Panc1 (cell line): ENCODE data around the gene ACTR3C. TPM values are rescaled to one million over a fixed set of nuclear protein-coding genes. Genes with fewer than 3 reads are reported as not detected.
A peak's percentile ranks its signal among the peaks of the same experiment; 100 is the strongest.

Source experiments
- ATAC-seq: fragments of 200-7000 bp; cut with Tn5 transposase; 2 replicates; pipeline ENCODE4 v1.9.1; 2020; ENCODE audit warnings: mild to moderate bottlenecking, moderate library complexity
- BruUV-seq: library from RNA; stranded (reverse); fragments of 400-500 nt; replicated peaks from 2 replicates; lab custom pipeline; 2021; lab: Mats Ljungman, UMichigan
- CTCF ChIA-PET: fragments of 300-600 bp; sonication (Branson Sonifier 250); formaldehyde crosslinking; loops from one replicate; lab custom pipeline; 2022; ENCODE audit warnings: antibody characterized with exemption; lab: Charles Lee
- POLR2A ChIA-PET: fragments of 300-600 bp; sonication (Branson Sonifier 250); formaldehyde crosslinking; loops from one replicate; lab custom pipeline; 2022; ENCODE audit warnings: antibody characterized with exemption; lab: Charles Lee
- DNase-seq: peaks from one replicate; pipeline ENCODE4 v3.0.0-alpha.2; 2010; ENCODE audit warnings: low read depth, low spot score
- H3K27ac ChIP-seq: 2 replicates; pipeline ENCODE4 v1.5.1; 2011; ENCODE audit warnings: mild to moderate bottlenecking, low read length, inconsistent platforms
- H3K27me3 ChIP-seq: fragments of 200-500 bp; sonication (Bioruptor generic); 2 replicates; pipeline ENCODE4 v1.6.0; 2014; ENCODE audit warnings: low read length, inconsistent platforms; ENCODE audit not compliant: control insufficient read depth, insufficient read depth
- H3K36me3 ChIP-seq: fragments of 200-500 bp; sonication (Bioruptor generic); 2 replicates; pipeline ENCODE4 v1.5.1; 2014; ENCODE audit warnings: inconsistent platforms, mild to moderate bottlenecking, low read length, moderate library complexity; ENCODE audit not compliant: control insufficient read depth, insufficient read depth
- H3K4me1 ChIP-seq: 2 replicates; pipeline ENCODE4 v1.5.1; 2011; ENCODE audit warnings: inconsistent platforms, mild to moderate bottlenecking, low read length, moderate library complexity; ENCODE audit not compliant: control insufficient read depth, insufficient read depth
- H3K4me3 ChIP-seq, 2 experiments: 2 replicates each; pipeline ENCODE4 v1.5.1; 2011 to 2012; ENCODE audit warnings: low read depth in 2 of 2, low read length in 2 of 2, mild to moderate bottlenecking in 2 of 2, inconsistent platforms in 1 of 2, moderate library complexity in 1 of 2
- H3K9me3 ChIP-seq: fragments of 200-500 bp; sonication (Bioruptor generic); 2 replicates; pipeline ENCODE4 v1.5.1; 2014; ENCODE audit warnings: low read depth, mild to moderate bottlenecking, inconsistent platforms, low read length, moderate library complexity; ENCODE audit not compliant: control insufficient read depth, insufficient read depth
- CTCF ChIP-seq: fragments of 450-650 bp; IDR thresholded peaks from 2 replicates; pipeline ENCODE4 v1.5.1; 2017; ENCODE audit warnings: mild to moderate bottlenecking
- POLR2AphosphoS5 ChIP-seq: IDR thresholded peaks from 2 replicates; pipeline ENCODE4 v1.6.1; 2012; ENCODE audit warnings: mild to moderate bottlenecking, low read depth, low read length, moderate library complexity
- REST ChIP-seq, 2 experiments: IDR thresholded peaks; 2 replicates each; pipeline ENCODE4 v1.6.1; 2011 to 2012; ENCODE audit warnings: low read depth in 2 of 2, control low read depth in 1 of 2, low read length in 1 of 2, mild to moderate bottlenecking in 1 of 2, moderate library complexity in 1 of 2; ENCODE audit not compliant: insufficient read depth in 1 of 2
- SIN3A ChIP-seq: IDR thresholded peaks from 2 replicates; pipeline ENCODE4 v1.6.1; 2012; ENCODE audit warnings: low read depth, mild to moderate bottlenecking, low read length, moderate library complexity, borderline replicate concordance; ENCODE audit not compliant: insufficient read depth
- TCF7L2 ChIP-seq: IDR thresholded peaks from 2 replicates; pipeline ENCODE4 v1.6.1; 2011; ENCODE audit warnings: mild to moderate bottlenecking, low read depth, low read length, inconsistent platforms
- in situ Hi-C: cut with HindIII; loops from 2 replicates; pipeline ENCODE4 v1.10.0; 2016; ENCODE audit warnings: low sequenced_read_pairs, low pct_unique_long_range_greater_than_20kb
- intact Hi-C: fragments of 100-400 bp; cut with micrococcal nuclease; formaldehyde crosslinking; loops from one replicate; pipeline ENCODE4 v1.10.0; 2022; ENCODE audit not compliant: unreplicated experiment
- total RNA-seq: library from RNA; stranded (reverse); gene quantifications from one replicate; pipeline ENCODE4 v1.2.1, GENCODE V29; 2021; ENCODE audit not compliant: unreplicated experiment

ACTR3C gene
- total RNA-seq, 1 experiment from 2014 or later, result 6.5 TPM

- no peak for TF ChIP-seq TCF7L2
- no peak for TF ChIP-seq CTCF
- TF ChIP-seq REST (IDR thresholded peaks at IDR 0.05; ENCODE audit: insufficient read depth in 1 of 2, low read depth in 2 of 2, low read length in 1 of 2), result no peak
- no peak; the same call in 1 of the 2 replicates for TF ChIP-seq POLR2AphosphoS5
- TF ChIP-seq SIN3A, result no peak
- CTCF ChIA-PET, result no interaction called here
- ATAC-seq, result peak; percentile 62
- BruUV-seq, result no TSS peak
- Histone ChIP-seq H3K4me1 (peaks cover 44% of the 10 kb centered on the region), H3K36me3 (peaks cover 9% of the 10 kb centered on the region), H3K27ac (peak overlapping the region; percentile 99), H3K9me3 (no peaks in the 10 kb centered on the region), H3K4me3 (peak overlapping the region; percentile 96 to 97), H3K27me3 (no peaks in the 10 kb centered on the region)
- in situ Hi-C loops (no loop called here), intact Hi-C loops (no loop called here)
- POLR2A ChIA-PET, result interaction anchor here (0.6 to 1.8 kb wide), 3 partner anchors 9 to 50 kb away, joined by 3 to 10 read pairs (median 6); no protein-coding TSS in a partner anchor
- no peak for DNase-seq
These were observed 45.8 kb upstream of the ACTR3C start for GRCh38 chr7:150368884-150369747.

- intact Hi-C loops, result no loop called here
- DNase-seq (no peak), ATAC-seq (peak; percentile 87)
- CTCF ChIA-PET, result no interaction called here
- TF ChIP-seq CTCF (no peak), REST (IDR thresholded peaks at IDR 0.05; ENCODE audit: insufficient read depth in 1 of 2, low read depth in 2 of 2, low read length in 1 of 2) (0 out of 4 replicates have a peak, but pooled peaks of 1 of the 2 experiments have one; percentile 6), SIN3A (peak; percentile 80; the same call in 1 of the 2 replicates), TCF7L2 (peak; percentile 97), POLR2AphosphoS5 (peak; percentile 68)
- peaks cover 5% of the 10 kb centered on the region for H3K36me3 ChIP-seq
- peak within 1 kb of the TSS; percentile 99 for H3K27ac ChIP-seq
- POLR2A ChIA-PET, result interaction anchor here (1.8 kb wide), 1 partner anchor 9 kb away, joined by 10 read pairs; no protein-coding TSS in a partner anchor
- no TSS peak for BruUV-seq
- peaks cover 38% of the 10 kb centered on the region for H3K4me1 ChIP-seq
- no peaks in the 10 kb centered on the region for H3K27me3 ChIP-seq
- H3K9me3 ChIP-seq, result no peaks in the 10 kb centered on the region
- in situ Hi-C loops, result no loop called here
- H3K4me3 ChIP-seq, result peak within 1 kb of the TSS; percentile 96 to 97
These were observed 44.9 kb upstream of the ACTR3C start, which contains the start of gene REPIN1 for GRCh38 chr7:150368096-150368883. Gene REPIN1 (plus strand): TSS chr7:150368822. CDS start chr7:150369712, 890 bp downstream.
